CD8-positive, alpha-beta memory T cell (primary cell): ENCODE measurements around the gene METTL26. TPM values are rescaled to one million over a fixed set of nuclear protein-coding genes. Genes with fewer than 3 reads are reported as not detected.

Experiments
- CTCF ChIA-PET: fragments of 350-600 bp; sonication (Branson Sonifier 250); formaldehyde crosslinking; loops from one replicate; lab custom pipeline; 2021; ENCODE audit warnings: antibody characterized with exemption; lab: Charles Lee
- POLR2A ChIA-PET: fragments of 350-600 bp; sonication (Branson Sonifier 250); formaldehyde crosslinking; loops from one replicate; lab custom pipeline; 2021; ENCODE audit warnings: antibody characterized with exemption; lab: Charles Lee
- DNase-seq, 5 donors: peaks; one replicate each; pipeline versions ENCODE4 v3.0.0 to v3.0.0-alpha.2; 2020 to 2022; ENCODE audit warnings: mixed read lengths in 1 of 5
- H3K27ac ChIP-seq: one replicate; pipeline ENCODE4 v1.7.0; 2013; ENCODE audit warnings: low read depth, mild to moderate bottlenecking, low read length, moderate library complexity
- H3K27me3 ChIP-seq: 2 replicates; pipeline ENCODE4 v1.7.0; 2013; ENCODE audit warnings: low read length, mild to moderate bottlenecking; ENCODE audit not compliant: insufficient read depth, poor library complexity, severe bottlenecking
- H3K36me3 ChIP-seq: 2 replicates; pipeline ENCODE4 v1.7.0; 2013; ENCODE audit warnings: mild to moderate bottlenecking, low read length, moderate library complexity; ENCODE audit not compliant: insufficient read depth
- H3K4me1 ChIP-seq: 2 replicates; pipeline ENCODE4 v1.7.0; 2013; ENCODE audit warnings: mild to moderate bottlenecking, low read length, moderate library complexity; ENCODE audit not compliant: insufficient read depth
- H3K4me3 ChIP-seq: 2 replicates; pipeline ENCODE4 v1.7.0; 2013; ENCODE audit warnings: mild to moderate bottlenecking, low read length
- H3K9me3 ChIP-seq: 2 replicates; pipeline ENCODE4 v1.7.0; 2013; ENCODE audit warnings: mild to moderate bottlenecking, low read length
- H3K27ac Mint-ChIP-seq, 8 donors: one replicate each; pipeline ENCODE4 v1.8.0; 2020 to 2021; ENCODE audit warnings: mixed read lengths in 8 of 8, mild to moderate bottlenecking in 6 of 8, inconsistent platforms in 3 of 8, moderate library complexity in 3 of 8
- H3K27me3 Mint-ChIP-seq, 2 donors: one replicate each; pipeline ENCODE4 v1.8.0; 2020 to 2021; ENCODE audit warnings: mixed read lengths in 2 of 2, mild to moderate bottlenecking in 1 of 2, moderate library complexity in 1 of 2
- H3K36me3 Mint-ChIP-seq, 3 donors: one replicate each; pipeline ENCODE4 v1.8.0; 2020 to 2021; ENCODE audit warnings: mixed read lengths in 3 of 3, inconsistent platforms in 1 of 3, mild to moderate bottlenecking in 1 of 3
- H3K4me1 Mint-ChIP-seq, 3 donors: one replicate each; pipeline ENCODE4 v1.8.0; 2020 to 2021; ENCODE audit warnings: mixed read lengths in 3 of 3, inconsistent platforms in 1 of 3, mild to moderate bottlenecking in 1 of 3
- H3K4me3 Mint-ChIP-seq, 7 donors: one replicate each; pipeline ENCODE4 v1.8.0; 2020 to 2021; ENCODE audit warnings: mixed read lengths in 7 of 7, mild to moderate bottlenecking in 6 of 7, moderate library complexity in 4 of 7, inconsistent platforms in 2 of 7
- H3K9me3 Mint-ChIP-seq, 5 donors: one replicate each; pipeline ENCODE4 v1.8.0; 2020 to 2022; ENCODE audit warnings: mixed read lengths in 5 of 5, mild to moderate bottlenecking in 3 of 5, moderate library complexity in 2 of 5, inconsistent platforms in 1 of 5
- polyA plus RNA-seq: library from polyadenylated mRNA; unstranded; fragments of 300-500 nt; fragmentation: Illumina TruSeq; gene quantifications from one replicate; pipeline ENCODE4 v1.2.3, GENCODE V29; 2021
- total RNA-seq, 2 experiments: library from RNA; stranded (reverse); gene quantifications; one replicate each; pipeline ENCODE4 v1.2.3, GENCODE V29; 2021

Gene METTL26
- total and polyA plus RNA-seq, 3 experiments from 2014 or later, result 97.4 to 129 (median 129) TPM

DNA sequence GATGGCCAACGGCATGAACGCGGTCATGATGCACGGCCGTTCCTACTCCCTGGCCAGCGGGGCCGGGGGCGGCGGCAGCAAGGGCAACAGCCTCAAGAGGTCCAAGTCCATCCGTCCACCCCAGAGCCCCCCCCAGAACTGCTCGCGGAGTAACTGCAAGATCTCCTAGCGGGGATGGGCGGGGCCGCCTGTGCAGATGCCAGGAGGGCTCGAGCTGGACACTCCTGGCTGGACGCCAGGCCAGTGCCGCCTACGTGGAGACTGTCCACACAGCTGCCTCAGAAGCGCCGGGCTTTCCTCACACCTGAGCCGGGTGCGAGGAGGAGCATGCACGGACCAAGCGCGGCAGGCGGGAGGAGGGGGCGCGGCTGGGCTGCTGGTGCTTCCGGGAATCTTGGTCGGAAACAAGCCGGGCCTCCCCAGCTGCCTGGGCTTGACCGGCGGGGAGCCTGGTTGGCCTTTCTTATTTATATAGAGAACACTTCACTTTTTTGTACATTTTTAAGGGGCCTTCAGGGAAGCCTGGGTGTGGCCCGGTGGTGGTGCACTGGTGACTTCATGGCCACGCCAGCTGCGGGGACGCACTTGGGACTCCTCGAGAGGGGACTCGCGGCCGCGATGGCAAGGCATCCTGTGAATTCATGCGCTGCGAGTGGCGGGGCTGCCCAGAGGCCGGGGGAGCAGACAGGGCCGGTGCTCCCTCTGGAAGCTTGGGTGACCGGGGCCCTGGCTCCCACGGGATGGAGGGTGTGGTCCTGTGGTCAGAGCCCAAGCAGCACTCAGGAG, 8.5 kb downstream of the METTL26 start:
- ChIA-PET CTCF (no interaction called here), POLR2A (no interaction called here)
- no peaks in the 10 kb centered on the region for H3K4me1 Mint-ChIP-seq
- no peaks in the 10 kb centered on the region for H3K36me3 ChIP-seq
- no peak overlapping the region for H3K27ac ChIP-seq
- no peaks in the 10 kb centered on the region for H3K27me3 Mint-ChIP-seq
- H3K9me3 ChIP-seq, result no peaks in the 10 kb centered on the region
- H3K4me3 ChIP-seq, result no peak overlapping the region
- H3K27ac Mint-ChIP-seq, result no peak overlapping the region
- H3K9me3 Mint-ChIP-seq, result no peaks in the 10 kb centered on the region
- no peak overlapping the region for H3K4me3 Mint-ChIP-seq
- no peaks in the 10 kb centered on the region for H3K27me3 ChIP-seq
- H3K4me1 ChIP-seq, result no peaks in the 10 kb centered on the region
- H3K36me3 Mint-ChIP-seq, result peaks cover 0 to 31% (median 0%) of the 10 kb centered on the region in 3 donors
- DNase-seq, result peak in 1 of 5 donors; percentile 48

- POLR2A ChIA-PET, result no interaction called here
- Histone ChIP-seq H3K4me1 (no peaks in the 10 kb centered on the region), H3K9me3 (no peaks in the 10 kb centered on the region), H3K27ac (no peak overlapping the region), H3K27me3 (no peaks in the 10 kb centered on the region), H3K36me3 (no peaks in the 10 kb centered on the region), H3K4me3 (no peak overlapping the region)
- Mint-ChIP-seq H3K4me1 (no peaks in the 10 kb centered on the region), H3K9me3 (no peaks in the 10 kb centered on the region), H3K36me3 (peaks cover 0 to 31% (median 0%) of the 10 kb centered on the region in 3 donors), H3K27ac (no peak overlapping the region), H3K4me3 (no peak overlapping the region), H3K27me3 (no peaks in the 10 kb centered on the region)
- DNase-seq, result no peak
- CTCF ChIA-PET, result no interaction called here
These were observed 9.2 kb downstream of the METTL26 start for GRCh38 chr16:626787-627453.

DNA sequence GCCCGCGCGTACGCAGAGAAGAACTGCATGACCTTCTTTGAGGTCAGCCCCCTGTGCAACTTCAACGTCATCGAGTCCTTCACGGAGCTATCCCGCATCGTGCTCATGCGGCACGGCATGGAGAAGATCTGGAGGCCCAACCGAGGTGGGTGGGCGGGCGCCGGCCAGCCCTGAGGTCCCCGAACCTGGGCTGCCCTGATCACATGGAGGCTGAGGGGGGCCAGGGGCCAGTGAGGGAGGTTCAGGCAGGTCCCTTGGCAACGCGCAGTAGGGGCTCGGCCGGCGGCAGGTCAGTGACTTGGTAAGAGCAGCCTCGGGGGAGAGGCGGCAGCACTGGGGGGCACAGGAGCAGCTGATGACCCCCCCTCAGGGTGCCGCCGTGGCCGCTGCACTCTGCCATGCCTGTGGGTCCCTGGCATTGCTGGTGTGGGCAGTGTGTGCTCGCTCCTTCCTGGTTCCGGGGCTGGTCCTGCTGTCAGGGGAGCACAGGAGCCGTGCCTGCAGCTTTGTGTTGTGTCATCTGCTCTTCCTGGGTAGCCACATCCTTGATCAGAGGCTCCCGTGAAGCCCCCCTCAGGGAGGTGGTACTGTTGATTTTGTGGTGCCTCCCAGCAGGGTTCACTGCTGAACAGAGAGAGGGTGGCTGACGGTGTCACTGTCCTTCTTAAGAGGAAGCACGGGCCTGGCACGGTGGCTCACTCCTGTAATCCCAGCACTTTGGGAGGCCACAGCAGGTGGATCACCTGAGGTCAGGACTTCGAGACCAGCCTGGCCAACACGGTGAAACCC, 9.9 kb downstream of the METTL26 start:
- H3K4me3 ChIP-seq, result no peak overlapping the region
- Mint-ChIP-seq H3K36me3 (peaks cover 0 to 31% (median 0%) of the 10 kb centered on the region in 3 donors), H3K27me3 (no peaks in the 10 kb centered on the region), H3K4me1 (no peaks in the 10 kb centered on the region), H3K4me3 (no peak overlapping the region), H3K9me3 (no peaks in the 10 kb centered on the region), H3K27ac (no peak overlapping the region)
- ChIA-PET CTCF (no interaction called here), POLR2A (no interaction called here)
- H3K27ac ChIP-seq, result no peak overlapping the region
- DNase-seq, result no peak
- H3K4me1 ChIP-seq, result no peaks in the 10 kb centered on the region
- H3K36me3 ChIP-seq, result no peaks in the 10 kb centered on the region
- no peaks in the 10 kb centered on the region for H3K27me3 ChIP-seq
- no peaks in the 10 kb centered on the region for H3K9me3 ChIP-seq

GRCh38 chr16:625117-625976, 10.8 kb downstream of the METTL26 start:
- ChIA-PET POLR2A (no interaction called here), CTCF (no interaction called here)
- H3K27ac ChIP-seq, result no peak overlapping the region
- no peaks in the 10 kb centered on the region for H3K4me1 ChIP-seq
- H3K9me3 ChIP-seq, result no peaks in the 10 kb centered on the region
- peaks cover 0 to 34% (median 0%) of the 10 kb centered on the region in 3 donors for H3K36me3 Mint-ChIP-seq
- peak overlapping the region in 1 of 8 donors; percentile 21 for H3K27ac Mint-ChIP-seq
- H3K4me3 Mint-ChIP-seq, result no peak overlapping the region
- H3K4me3 ChIP-seq, result no peak overlapping the region
- no peak for DNase-seq
- H3K9me3 Mint-ChIP-seq, result no peaks in the 10 kb centered on the region
- no peaks in the 10 kb centered on the region for H3K36me3 ChIP-seq
- H3K27me3 ChIP-seq, result no peaks in the 10 kb centered on the region
- no peaks in the 10 kb centered on the region for H3K27me3 Mint-ChIP-seq
- no peaks in the 10 kb centered on the region for H3K4me1 Mint-ChIP-seq

- no peak overlapping the region for H3K27ac ChIP-seq
- H3K9me3 Mint-ChIP-seq, result no peaks in the 10 kb centered on the region
- ChIA-PET POLR2A (no interaction called here), CTCF (no interaction called here)
- H3K9me3 ChIP-seq, result no peaks in the 10 kb centered on the region
- H3K27me3 ChIP-seq, result no peaks in the 10 kb centered on the region
- H3K4me3 Mint-ChIP-seq, result peak overlapping the region in 1 of 7 donors; percentile 50
- H3K36me3 Mint-ChIP-seq, result peaks cover 0 to 34% (median 0%) of the 10 kb centered on the region in 3 donors
- no peaks in the 10 kb centered on the region for H3K36me3 ChIP-seq
- H3K4me3 ChIP-seq, result no peak overlapping the region
- H3K27me3 Mint-ChIP-seq, result no peaks in the 10 kb centered on the region
- no peak for DNase-seq
- peak overlapping the region in 1 of 8 donors; percentile 91 for H3K27ac Mint-ChIP-seq
- no peaks in the 10 kb centered on the region for H3K4me1 Mint-ChIP-seq
- H3K4me1 ChIP-seq, result no peaks in the 10 kb centered on the region
These were observed 11.5 kb downstream of the METTL26 start for GRCh38 chr16:624526-625070.

- no peaks in the 10 kb centered on the region for H3K27me3 Mint-ChIP-seq
- H3K9me3 ChIP-seq, result no peaks in the 10 kb centered on the region
- H3K27me3 ChIP-seq, result no peaks in the 10 kb centered on the region
- no peak for DNase-seq
- H3K4me1 Mint-ChIP-seq, result no peaks in the 10 kb centered on the region
- ChIA-PET CTCF (no interaction called here), POLR2A (no interaction called here)
- H3K36me3 Mint-ChIP-seq, result peaks cover 0 to 29% (median 0%) of the 10 kb centered on the region in 3 donors
- H3K9me3 Mint-ChIP-seq, result no peaks in the 10 kb centered on the region
- H3K4me1 ChIP-seq, result no peaks in the 10 kb centered on the region
- peak overlapping the region; percentile 54 for H3K27ac ChIP-seq
- no peaks in the 10 kb centered on the region for H3K36me3 ChIP-seq
- no peak overlapping the region for H3K4me3 ChIP-seq
- H3K27ac Mint-ChIP-seq, result no peak overlapping the region
- no peak overlapping the region for H3K4me3 Mint-ChIP-seq
These were observed 13.2 kb downstream of the METTL26 start for GRCh38 chr16:622920-623280.

DNA sequence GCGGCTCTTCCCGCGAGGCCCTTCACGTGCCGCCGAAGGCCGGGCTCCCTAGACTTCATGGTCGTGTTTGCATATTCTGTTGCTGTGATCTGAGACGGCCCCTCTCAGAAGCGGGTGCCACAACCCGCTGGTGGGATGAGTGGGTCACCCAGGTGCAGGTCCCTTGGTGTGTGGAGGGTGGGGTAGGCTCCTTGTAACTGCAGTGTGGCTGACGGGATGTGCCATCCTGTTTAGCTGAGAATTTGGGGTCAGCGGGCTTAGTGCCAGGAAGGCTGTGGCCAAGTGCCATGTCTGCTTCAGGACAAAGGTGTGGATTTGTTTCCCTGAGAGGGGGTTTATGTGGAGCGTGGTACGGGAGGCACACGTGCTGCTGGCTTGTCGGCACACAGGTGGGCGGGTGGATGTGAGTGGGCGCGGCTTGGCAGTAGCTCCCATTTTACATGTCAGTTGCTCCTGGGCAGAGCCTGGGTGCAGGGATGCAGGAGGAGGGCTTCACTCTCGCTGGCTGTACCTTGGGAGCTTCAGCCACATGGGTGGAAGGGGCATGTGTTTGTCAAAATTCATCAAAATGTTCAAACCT, 14.5 kb downstream of the METTL26 start:
- no peaks in the 10 kb centered on the region for H3K27me3 ChIP-seq
- CTCF ChIA-PET, result no interaction called here
- Mint-ChIP-seq H3K9me3 (no peaks in the 10 kb centered on the region), H3K36me3 (peaks cover 0 to 17% (median 0%) of the 10 kb centered on the region in 3 donors), H3K27ac (peak overlapping the region in 2 of 8 donors; percentile 17 to 28), H3K4me3 (no peak overlapping the region), H3K27me3 (no peaks in the 10 kb centered on the region), H3K4me1 (no peaks in the 10 kb centered on the region)
- DNase-seq, result no peak
- peak overlapping the region; percentile 18 for H3K27ac ChIP-seq
- POLR2A ChIA-PET, result no interaction called here
- H3K4me3 ChIP-seq, result no peak overlapping the region
- H3K4me1 ChIP-seq, result no peaks in the 10 kb centered on the region
- no peaks in the 10 kb centered on the region for H3K9me3 ChIP-seq
- H3K36me3 ChIP-seq, result no peaks in the 10 kb centered on the region
